ENCODE data around the gene FBXL3.

The FBXL3 gene

DNA sequence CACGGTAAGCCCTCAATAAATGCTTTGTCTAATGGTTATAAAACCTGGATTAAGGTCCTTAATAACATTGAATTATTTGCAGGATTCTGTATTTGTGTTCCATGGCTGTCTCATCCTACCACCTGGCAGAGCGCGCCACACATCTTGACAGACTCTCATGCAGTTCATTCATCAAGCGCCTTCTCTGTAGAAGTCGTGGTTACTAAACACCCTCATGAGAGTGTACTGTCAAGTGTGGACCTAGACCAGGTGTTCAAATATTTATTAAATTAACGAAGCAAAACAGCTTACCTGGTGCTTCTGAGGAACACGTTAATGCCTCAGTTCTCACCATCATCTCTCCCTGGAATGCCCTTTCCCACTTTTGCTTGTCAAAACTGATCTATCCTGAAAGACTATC, 13.1 kb upstream of the FBXL3 start:
- TF ChIP-seq, protein P1, sequence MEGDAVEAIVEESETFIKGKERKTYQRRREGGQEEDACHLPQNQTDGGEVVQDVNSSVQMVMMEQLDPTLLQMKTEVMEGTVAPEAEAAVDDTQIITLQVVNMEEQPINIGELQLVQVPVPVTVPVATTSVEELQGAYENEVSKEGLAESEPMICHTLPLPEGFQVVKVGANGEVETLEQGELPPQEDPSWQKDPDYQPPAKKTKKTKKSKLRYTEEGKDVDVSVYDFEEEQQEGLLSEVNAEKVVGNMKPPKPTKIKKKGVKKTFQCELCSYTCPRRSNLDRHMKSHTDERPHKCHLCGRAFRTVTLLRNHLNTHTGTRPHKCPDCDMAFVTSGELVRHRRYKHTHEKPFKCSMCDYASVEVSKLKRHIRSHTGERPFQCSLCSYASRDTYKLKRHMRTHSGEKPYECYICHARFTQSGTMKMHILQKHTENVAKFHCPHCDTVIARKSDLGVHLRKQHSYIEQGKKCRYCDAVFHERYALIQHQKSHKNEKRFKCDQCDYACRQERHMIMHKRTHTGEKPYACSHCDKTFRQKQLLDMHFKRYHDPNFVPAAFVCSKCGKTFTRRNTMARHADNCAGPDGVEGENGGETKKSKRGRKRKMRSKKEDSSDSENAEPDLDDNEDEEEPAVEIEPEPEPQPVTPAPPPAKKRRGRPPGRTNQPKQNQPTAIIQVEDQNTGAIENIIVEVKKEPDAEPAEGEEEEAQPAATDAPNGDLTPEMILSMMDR (IDR thresholded peaks at IDR 0.05): no peak
- no peak overlapping the region for H3K4me3 ChIP-seq
- H3K27ac ChIP-seq: no peak overlapping the region
- no peak for DNase-seq (ENCODE audit: low spot score)

DNA sequence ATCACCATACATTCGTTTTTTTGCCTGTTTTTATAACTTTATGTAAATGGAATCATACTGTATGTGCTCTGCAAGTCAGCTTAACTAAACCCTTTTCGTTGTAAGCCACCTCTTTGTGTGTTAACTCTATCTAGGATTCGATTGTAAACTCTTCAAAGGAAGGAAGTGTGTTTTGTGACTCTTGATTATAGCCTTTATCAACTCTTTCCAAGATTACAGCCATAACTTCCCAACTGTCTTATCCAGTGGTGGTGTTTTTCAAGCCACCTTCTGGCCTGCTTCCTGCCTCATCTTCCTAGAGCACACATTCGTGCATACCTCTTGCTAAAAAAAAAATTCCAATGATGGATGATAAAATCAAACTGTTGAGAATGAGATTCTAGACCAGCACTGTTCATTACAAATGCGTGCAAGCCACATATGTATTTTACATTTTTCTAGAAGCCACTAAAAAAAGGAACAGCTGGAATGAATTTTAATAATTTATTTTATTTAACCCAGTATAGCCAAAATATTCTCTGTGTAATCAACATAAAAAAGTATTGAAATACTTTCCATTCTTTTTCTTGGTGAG, 12.0 kb upstream of the FBXL3 start:
- DNase-seq (ENCODE audit: low spot score): no peak
- Histone ChIP-seq H3K27ac (no peak overlapping the region), H3K4me3 (no peak overlapping the region)
- TF ChIP-seq, protein P1 (IDR thresholded peaks at IDR 0.05): no peak

DNA sequence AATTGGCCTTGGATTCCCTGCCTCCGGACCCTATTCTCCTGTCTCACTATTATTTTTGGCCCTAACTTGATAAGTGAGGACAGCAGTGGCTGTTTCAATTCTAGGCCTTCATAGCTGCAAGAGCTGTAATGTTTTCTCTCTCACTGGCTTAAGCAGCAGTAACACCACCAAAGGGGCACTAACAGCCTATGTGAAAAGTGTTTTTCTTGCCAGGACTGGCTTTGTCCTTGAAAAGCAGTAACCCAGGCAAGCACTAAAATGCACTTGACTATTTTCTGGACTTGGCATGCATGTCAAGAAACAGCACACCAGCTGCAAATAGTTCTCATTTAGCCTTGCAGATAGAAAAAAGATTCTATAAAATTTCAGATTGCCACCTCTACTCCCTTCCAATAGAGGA, 9.3 kb upstream of the FBXL3 start:
- TF ChIP-seq, protein P1 (IDR thresholded peaks at IDR 0.05): no peak
- H3K27ac ChIP-seq: no peak overlapping the region
- no peak for DNase-seq (ENCODE audit: low spot score)
- H3K4me3 ChIP-seq: no peak overlapping the region

DNA sequence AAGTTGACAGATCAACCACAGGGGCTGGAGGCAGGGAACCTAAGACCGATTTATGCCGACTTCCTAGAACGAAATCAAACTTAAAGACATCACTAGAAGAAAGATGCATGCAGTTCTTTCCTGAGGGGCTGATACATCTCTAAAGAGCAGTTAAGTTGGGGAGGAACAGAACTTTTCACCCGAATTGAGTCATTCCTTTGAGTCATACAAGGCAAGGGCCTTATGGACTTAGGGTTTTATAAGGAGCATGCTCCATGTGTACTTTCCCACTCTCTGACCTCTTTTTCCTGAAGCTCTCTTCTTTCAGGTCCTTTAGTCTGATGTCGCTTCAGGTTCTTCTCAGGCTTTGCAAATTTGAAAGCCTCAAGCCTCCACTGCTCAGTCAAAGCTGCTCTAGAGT, 7.9 kb upstream of the FBXL3 start:
- H3K27ac ChIP-seq: no peak overlapping the region
- no peak overlapping the region for H3K4me3 ChIP-seq
- DNase-seq (ENCODE audit: low spot score): no peak
- TF ChIP-seq, protein P1 (IDR thresholded peaks at IDR 0.05): no peak

DNA sequence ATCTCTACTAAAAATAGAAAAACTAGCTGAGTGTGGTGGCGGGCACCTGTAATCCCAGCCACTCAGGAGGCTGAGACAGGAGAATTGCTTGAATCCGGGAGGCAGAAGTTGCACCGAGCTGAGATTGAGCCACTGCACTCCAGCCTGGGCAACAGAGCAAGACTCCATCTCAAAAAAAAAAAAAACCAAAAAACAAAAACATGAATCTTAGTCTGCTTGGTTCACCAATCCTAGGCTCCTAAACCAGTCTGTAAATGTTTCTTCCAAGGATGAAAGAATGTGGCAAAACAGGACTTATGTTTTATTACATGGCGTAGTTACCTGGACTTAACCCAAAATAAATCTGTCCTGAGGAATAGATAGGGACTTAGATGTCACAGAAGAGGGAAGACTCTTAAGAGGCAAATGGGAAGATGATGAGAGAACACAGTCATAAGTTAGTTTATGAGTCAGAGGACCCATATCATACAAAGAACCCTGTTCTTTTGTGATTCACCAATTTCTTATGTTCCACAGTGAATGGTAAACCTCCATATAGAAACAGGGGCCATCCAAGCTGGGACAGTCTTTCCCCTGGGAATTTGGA, 6.9 kb upstream of the FBXL3 start:
- TF ChIP-seq, protein P1 (IDR thresholded peaks at IDR 0.05): no peak
- DNase-seq (ENCODE audit: low spot score): no peak
- H3K27ac ChIP-seq: no peak overlapping the region
- H3K4me3 ChIP-seq: no peak overlapping the region

DNA sequence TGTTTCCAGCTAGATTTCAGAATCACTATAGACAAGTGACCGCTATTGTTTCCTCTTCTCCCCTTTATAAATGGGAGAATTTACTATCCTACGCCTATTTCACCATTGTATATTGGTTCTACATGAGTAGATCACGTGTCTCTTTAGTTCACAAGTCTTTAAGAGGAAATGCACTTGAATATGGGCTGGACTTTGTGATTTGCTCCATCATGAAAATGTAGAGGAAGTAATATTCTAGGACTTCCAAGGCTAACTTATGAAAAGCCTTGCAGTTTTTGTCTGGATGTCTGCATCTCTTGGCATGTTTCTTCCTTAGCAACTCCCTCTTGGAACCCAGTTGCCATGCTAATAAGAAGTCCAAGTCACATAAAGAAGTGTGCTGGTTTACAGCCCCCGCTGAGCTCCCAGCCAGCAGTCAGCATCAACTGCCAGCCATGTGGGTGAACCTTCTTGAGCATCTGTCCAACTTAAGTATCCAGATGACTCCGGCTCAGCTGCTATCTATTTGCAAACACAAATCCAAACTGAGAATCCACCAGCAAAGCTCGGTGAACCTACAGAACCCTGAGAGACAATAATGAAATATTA, 4.8 kb upstream of the FBXL3 start:
- DNase-seq (ENCODE audit: low spot score): no peak
- H3K27ac ChIP-seq: no peak overlapping the region
- no peak overlapping the region for H3K4me3 ChIP-seq
- TF ChIP-seq, protein P1 (IDR thresholded peaks at IDR 0.05): no peak

DNA sequence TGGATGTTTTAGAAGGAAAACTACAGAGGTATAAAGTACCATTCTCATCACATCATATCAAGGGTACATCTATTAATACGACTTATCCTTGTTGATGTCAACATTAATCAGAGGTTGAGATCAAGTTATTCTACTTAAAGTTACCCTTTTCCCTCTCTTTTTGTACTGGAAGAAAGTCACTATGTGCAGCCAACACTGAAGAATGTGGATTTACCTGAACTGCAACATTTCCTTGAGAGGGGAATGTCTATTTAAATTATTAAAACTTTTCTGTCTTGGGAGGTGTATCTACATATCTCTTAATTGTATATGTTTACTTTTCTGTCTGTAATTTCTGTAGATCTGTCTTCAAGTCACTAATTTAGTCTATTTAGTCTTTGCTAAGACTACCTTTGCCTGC, 2.5 kb upstream of the FBXL3 start:
- Histone ChIP-seq H3K27ac (no peak overlapping the region), H3K4me3 (no peak overlapping the region)
- no peak for DNase-seq (ENCODE audit: low spot score)
- TF ChIP-seq, protein P1 (IDR thresholded peaks at IDR 0.05): no peak

Data from coronary artery (tissue), 2 donors.